GM21737 (cell line): ENCODE results near the gene NKIRAS2.

Experiments used
- ATAC-seq: cut with Tn5 transposase; IDR thresholded peaks from one replicate; pipeline ENCODE4 v1.9.1; 2021; ENCODE audit warnings: mild to moderate bottlenecking, moderate library complexity; ENCODE audit not compliant: unreplicated experiment

Gene NKIRAS2

GRCh38 chr17:42025936-42026335, 6.0 kb downstream of the NKIRAS2 start:
- no peak for ATAC-seq

- ATAC-seq, result no peak
Measured at GRCh38 chr17:42026857-42027589, 7.1 kb downstream of the NKIRAS2 start.

GRCh38 chr17:42027590-42027889, 7.7 kb downstream of the NKIRAS2 start:
- no peak for ATAC-seq

- ATAC-seq, result no peak
Measured at GRCh38 chr17:42027961-42028790, 8.3 kb downstream of the NKIRAS2 start.

GRCh38 chr17:42028791-42029127, 8.9 kb downstream of the NKIRAS2 start:
- no peak for ATAC-seq

GRCh38 chr17:42031584-42031983, 11.7 kb downstream of the NKIRAS2 start:
- no peak for ATAC-seq

- no peak for ATAC-seq
Measured at GRCh38 chr17:42034059-42034458, 14.2 kb downstream of the NKIRAS2 start.

GRCh38 chr17:42038221-42038973, 18.5 kb downstream of the NKIRAS2 start:
- no peak for ATAC-seq

- no peak for ATAC-seq
Measured at GRCh38 chr17:42039794-42040763, 20.2 kb downstream of the NKIRAS2 start.

GRCh38 chr17:42040818-42041217, 20.9 kb downstream of the NKIRAS2 start:
- ATAC-seq, result no peak

GRCh38 chr17:42041619-42042018, 21.7 kb downstream of the NKIRAS2 start:
- no peak for ATAC-seq

- no peak for ATAC-seq
Measured at GRCh38 chr17:42042598-42043319, 22.9 kb downstream of the NKIRAS2 start.

GRCh38 chr17:42045719-42046118, 25.8 kb downstream of the NKIRAS2 start:
- ATAC-seq, result no peak

GRCh38 chr17:42047343-42047742, 27.5 kb downstream of the NKIRAS2 start:
- no peak for ATAC-seq

GRCh38 chr17:42049834-42050392, 30.0 kb downstream of the NKIRAS2 start:
- ATAC-seq, result no peak

GRCh38 chr17:42050393-42051012, 30.6 kb downstream of the NKIRAS2 start, which contains the start of gene C17orf113:
Gene C17orf113, minus strand, starts transcription at chr17:42050601. Its CDS starts 7,225 bp downstream, at chr17:42043376.
- ATAC-seq, result no peak

GRCh38 chr17:42051013-42051400, 31.1 kb downstream of the NKIRAS2 start:
- ATAC-seq, result no peak

- no peak for ATAC-seq
Measured at GRCh38 chr17:42051645-42052044, 31.8 kb downstream of the NKIRAS2 start.

GRCh38 chr17:42052346-42052877, 32.5 kb downstream of the NKIRAS2 start:
- no peak for ATAC-seq
